ENCODE data around the gene DGKZ.

GRCh38 chr11:46418751-46419150 is 71.5 kb downstream of the DGKZ start:
- TF ChIP-seq POLR2A (IDR thresholded peaks at IDR 0.05) (no peak), CTCF (IDR thresholded peaks at IDR 0.05) (no peak), POLR2AphosphoS5 (IDR thresholded peaks at IDR 0.05) (no peak)

Data from sigmoid colon (tissue), 4 donors.